Endothelial cell of umbilical vein (primary cell): ENCODE data around the gene EEFSEC.

Source experiments
- CTCF ChIP-seq, 2 donors: IDR thresholded peaks; 1 replicate in 1 of 2; 2 replicates in 1 of 2; pipeline ENCODE4 v1.5.1; 2011; ENCODE audit warnings: low read length in 2 of 2, mild to moderate bottlenecking in 2 of 2, moderate library complexity in 2 of 2, control low read depth in 1 of 2, inconsistent platforms in 1 of 2, low read depth in 1 of 2; ENCODE audit not compliant: insufficient read depth in 1 of 2; ENCODE audit errors: extremely low read depth in 1 of 2
- FOS ChIP-seq: IDR thresholded peaks from 2 replicates; pipeline ENCODE4 v1.6.1; 2011; ENCODE audit warnings: mild to moderate bottlenecking, low read length, moderate library complexity, borderline replicate concordance; ENCODE audit not compliant: insufficient read depth
- JUN ChIP-seq: IDR thresholded peaks from 2 replicates; pipeline ENCODE4 v1.6.1; 2011; ENCODE audit warnings: borderline replicate concordance, low read depth; ENCODE audit not compliant: insufficient read length, insufficient read depth
- MYC ChIP-seq: IDR thresholded peaks from one replicate; pipeline ENCODE4 v1.6.1; 2011; ENCODE audit warnings: mild to moderate bottlenecking, low read depth, low read length
- POLR2A ChIP-seq: IDR thresholded peaks from 2 replicates; pipeline ENCODE4 v1.6.1; 2012; ENCODE audit warnings: low read depth, mild to moderate bottlenecking, control low read depth, low read length
- POLR2AphosphoS5 ChIP-seq: IDR thresholded peaks from 2 replicates; pipeline ENCODE4 v1.6.1; 2012; ENCODE audit warnings: low read depth, mild to moderate bottlenecking, control low read depth, low read length, moderate library complexity; ENCODE audit not compliant: insufficient read depth
- TF ChIP-seq, protein P1 (sequence below): IDR thresholded peaks from 2 replicates; pipeline ENCODE4 v1.6.1; 2011; ENCODE audit not compliant: insufficient read depth, insufficient read length

DNA sequence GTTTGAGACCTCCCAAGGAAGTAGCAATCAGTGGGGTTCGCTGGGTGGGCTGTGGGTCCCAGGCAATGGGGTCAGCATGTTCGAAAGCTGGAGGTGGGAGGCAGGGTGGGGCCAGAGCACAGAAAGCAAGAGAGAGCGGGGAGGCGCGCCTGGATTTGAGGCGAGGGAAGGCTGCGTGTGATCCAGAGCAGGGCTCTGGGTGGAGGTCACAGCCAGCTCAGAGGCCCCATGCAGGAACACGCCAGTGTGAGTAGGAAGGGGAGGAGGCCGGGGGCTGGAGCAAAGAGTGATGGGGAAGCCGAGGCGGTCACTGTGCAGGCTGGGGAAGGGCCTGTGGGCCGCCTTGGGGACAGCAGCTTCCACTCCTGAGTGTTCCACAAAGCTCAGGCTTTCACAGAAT lies 304.7 kb downstream of the EEFSEC start:
- TF ChIP-seq CTCF (IDR thresholded peaks at IDR 0.05; ENCODE audit: extremely low read depth in 1 of 2, insufficient read depth in 1 of 2, low read depth in 1 of 2, low read length in 2 of 2), result no peak
- TF ChIP-seq FOS, result no peak
- no peak for TF ChIP-seq POLR2A
- TF ChIP-seq, protein P1, sequence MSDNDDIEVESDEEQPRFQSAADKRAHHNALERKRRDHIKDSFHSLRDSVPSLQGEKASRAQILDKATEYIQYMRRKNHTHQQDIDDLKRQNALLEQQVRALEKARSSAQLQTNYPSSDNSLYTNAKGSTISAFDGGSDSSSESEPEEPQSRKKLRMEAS, result no peak
- TF ChIP-seq POLR2AphosphoS5, result no peak
- TF ChIP-seq MYC, result no peak
- TF ChIP-seq JUN, result no peak
